Measurements from ENCODE around the gene ZNF655. TPM values are rescaled to one million over a fixed set of nuclear protein-coding genes. Genes with fewer than 3 reads are reported as not detected.

The ZNF655 gene, protein sequence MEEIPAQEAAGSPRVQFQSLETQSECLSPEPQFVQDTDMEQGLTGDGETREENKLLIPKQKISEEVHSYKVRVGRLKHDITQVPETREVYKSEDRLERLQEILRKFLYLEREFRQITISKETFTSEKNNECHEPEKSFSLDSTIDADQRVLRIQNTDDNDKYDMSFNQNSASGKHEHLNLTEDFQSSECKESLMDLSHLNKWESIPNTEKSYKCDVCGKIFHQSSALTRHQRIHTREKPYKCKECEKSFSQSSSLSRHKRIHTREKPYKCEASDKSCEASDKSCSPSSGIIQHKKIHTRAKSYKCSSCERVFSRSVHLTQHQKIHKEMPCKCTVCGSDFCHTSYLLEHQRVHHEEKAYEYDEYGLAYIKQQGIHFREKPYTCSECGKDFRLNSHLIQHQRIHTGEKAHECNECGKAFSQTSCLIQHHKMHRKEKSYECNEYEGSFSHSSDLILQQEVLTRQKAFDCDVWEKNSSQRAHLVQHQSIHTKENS
- total RNA-seq = 34.7 and 38.7 TPM in 2 replicates

DNA sequence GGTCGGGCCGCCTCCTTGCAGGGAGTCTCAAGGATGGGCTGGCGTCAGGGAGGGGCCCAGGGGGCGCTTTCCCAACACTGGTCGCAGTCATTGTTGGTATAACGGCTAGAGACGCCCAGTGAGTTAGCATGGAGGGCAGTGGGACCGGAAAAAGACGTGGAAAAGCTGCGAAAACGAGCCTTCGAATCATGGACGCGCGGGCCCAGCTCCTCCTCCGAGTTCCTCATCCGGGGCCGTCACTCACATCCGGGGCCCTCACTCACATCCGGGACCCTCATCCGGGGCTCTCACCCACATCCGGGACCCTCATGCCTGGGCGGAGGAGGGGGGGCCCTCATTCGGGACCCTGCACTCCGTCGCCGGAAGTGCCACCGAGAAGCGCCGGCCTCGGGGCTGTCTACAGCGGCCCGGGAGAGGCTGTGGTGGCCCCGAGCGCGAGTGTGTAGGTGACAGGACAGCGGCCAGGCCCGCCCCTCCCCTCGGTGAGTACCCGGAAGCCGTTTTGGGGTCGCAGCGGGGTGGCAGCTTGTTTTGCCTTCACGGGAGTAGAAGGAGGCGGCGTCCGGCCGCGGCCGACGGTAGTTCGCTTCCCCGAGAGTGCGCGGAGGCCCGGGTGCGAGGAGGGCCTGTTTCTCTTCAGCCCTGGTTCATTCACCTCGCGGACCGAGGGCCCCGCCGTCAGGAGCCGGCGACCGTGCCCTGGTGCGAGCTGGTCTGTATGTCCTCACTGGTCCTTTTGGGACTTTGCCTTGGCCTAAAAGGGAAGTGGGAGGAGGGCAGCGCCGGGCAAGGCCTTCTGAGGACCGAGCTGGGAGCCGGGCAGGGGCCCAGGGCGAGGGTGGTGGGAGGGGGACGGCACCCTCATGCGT is at the start of gene ZNF655:
ZNF655 (plus strand) TSS at position 337 of the 869 bp plus-strand sequence. CDS start 1,918 bp downstream, outside the sequence.

DNA sequence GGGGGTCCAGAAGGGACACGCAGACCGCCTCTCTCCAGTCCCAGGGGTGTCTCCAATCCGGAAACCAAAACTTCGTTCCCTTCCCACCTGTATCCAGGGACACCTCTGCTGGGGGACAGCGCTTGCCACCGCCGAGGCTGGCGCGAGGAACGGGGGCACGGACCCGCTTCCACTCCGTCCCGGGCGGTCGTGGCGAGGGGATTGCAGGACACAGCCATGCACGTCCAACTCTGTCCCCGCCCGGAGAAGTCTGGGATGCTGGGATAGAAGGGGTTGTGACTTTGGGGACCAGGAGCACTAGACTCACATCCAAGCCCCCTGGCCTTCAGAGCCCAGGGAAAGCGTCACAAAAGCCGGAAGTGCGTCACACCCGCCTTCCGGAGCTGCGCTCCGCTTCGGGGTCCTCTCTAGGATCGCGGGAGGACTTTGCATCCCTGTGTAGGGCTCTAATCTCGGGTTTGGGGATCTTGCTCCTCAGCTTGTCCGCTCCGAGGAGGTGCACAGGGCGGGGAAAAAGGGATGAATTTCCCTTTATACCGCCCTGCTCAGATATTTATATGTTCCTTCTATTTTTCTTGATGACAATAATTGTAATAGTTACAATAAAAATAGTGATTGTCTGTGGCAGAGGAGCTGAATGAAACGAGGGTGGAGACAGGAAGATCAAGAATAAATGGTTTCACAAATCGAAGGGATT is 6.5 kb upstream of the ZNF655 start, which contains the start of gene FAM200A:
FAM200A (minus strand) TSS at position 348 of the 697 bp plus-strand sequence. CDS start 3,707 bp downstream, outside the sequence.

DNA sequence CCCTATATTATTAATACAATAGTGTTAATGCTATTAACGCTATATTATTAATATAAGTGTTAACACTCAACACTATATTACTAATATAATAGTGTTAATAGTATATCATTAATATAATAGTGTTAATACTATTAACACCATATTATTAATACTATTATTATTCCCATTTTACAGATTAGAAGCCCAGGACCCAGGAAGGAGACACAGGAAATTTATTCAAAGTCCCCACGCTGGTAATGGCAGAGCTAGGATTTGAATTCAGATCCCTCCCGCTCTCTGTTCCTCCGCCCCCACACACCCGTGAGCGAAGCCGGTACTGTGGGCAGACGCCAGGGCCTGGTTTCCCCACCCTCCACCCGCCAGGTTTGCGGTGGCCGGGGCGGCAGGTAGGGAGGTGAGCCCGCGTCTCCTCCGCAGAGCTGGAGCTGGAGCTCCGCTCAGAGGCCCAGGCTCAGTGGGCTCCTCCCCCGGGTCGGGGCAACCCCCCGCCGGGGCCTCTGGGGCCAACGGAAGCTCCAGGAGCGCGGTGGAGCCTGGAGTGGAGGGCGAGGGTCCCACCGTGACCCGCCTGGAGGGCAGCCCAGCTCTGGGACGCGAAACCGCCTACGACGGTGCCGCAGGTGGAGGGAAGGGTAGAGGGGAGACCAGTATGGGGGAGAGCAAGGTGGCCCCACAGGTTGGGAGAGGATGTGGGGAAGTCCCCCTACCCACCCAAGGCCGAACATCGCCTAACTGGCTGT is 39.5 kb downstream of the ZNF655 start, which contains the start of gene TMEM225B:
TMEM225B (plus strand) TSS at position 506 of the 740 bp plus-strand sequence. CDS start 6,122 bp downstream, outside the sequence.

DNA sequence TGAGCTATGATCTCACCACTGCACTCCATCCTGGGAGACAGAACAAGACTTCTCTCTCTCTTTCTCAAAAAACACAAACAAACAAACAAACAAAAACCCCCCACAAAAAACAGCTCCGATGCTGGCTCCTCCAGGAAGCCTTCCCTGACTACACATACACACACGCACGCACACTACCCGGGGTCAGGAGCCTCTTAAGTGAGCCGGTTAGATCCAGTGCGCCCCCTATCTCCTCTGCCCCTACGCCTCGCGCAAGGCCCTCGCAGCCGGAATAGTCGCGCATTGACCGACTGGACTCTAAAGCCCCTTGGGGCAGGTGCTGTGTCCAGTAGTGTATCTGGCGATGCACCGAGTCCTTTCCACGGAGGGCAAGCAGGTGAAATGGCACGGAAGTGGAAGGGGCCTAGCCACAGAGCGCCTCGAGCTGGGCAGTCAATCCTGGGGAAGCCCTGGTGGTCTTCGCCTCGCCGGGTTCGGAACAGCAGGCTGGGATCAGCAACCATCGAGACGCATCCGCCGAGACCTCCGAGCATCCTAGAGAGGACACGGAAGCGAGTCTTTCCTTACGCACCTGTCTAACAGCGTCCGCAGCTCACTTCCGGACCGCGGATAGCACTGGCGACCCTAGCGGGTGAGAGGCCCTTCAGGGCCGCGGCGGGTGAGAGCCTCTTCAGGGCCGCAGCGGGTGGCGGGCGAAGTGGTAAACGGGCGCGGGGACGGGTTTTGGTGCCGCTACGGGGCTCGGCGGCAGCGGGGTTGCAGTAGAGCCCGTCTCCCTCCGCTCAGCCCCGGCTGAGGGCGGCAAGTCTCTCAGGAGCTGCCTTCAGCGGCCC is 58.1 kb downstream of the ZNF655 start, which contains the start of gene ZSCAN25:
ZSCAN25 (plus strand) TSS at position 588 of the 833 bp plus-strand sequence. CDS start 2,661 bp downstream, outside the sequence.

Other genes starting within 250 kb of the ZNF655 start
- 174 and 198 TPM in 2 replicates for gene ARPC1A, start 232.7 kb upstream of the ZNF655 start, total RNA-seq
- 262 and 273 TPM in 2 replicates for gene ARPC1B, start 183.9 kb upstream of the ZNF655 start, total RNA-seq
- 73.5 and 93.5 TPM in 2 replicates for gene PDAP1, start 150.0 kb upstream of the ZNF655 start, total RNA-seq
- 95.1 and 129 TPM in 2 replicates for gene BUD31, start 149.7 kb upstream of the ZNF655 start, total RNA-seq
- 3.8 and 8.6 TPM in 2 replicates for gene PTCD1, start 119.8 kb upstream of the ZNF655 start, total RNA-seq
- gene CPSF4, start 119.7 kb upstream of the ZNF655 start, total RNA-seq = 19.1 and 26.0 TPM in 2 replicates
- gene ATP5MF, start 92.5 kb upstream of the ZNF655 start, total RNA-seq = 3,196 and 5,196 TPM in 2 replicates
- 1.9 and 4.0 TPM in 2 replicates for gene ZNF789, start 85.8 kb upstream of the ZNF655 start, total RNA-seq
- gene ZNF394, start 58.4 kb upstream of the ZNF655 start, total RNA-seq = 17.3 and 22.9 TPM in 2 replicates
- 7.5 and 9.2 TPM in 2 replicates for gene ZKSCAN5, start 54.0 kb upstream of the ZNF655 start, total RNA-seq
- gene FAM200A, start 6.5 kb upstream of the ZNF655 start, total RNA-seq = 5.2 and 7.1 TPM in 2 replicates
- gene TMEM225B, start 39.6 kb downstream of the ZNF655 start, total RNA-seq = 1.1 TPM in 1 of 2 replicates, not detected in the other
- 6.3 and 6.9 TPM in 2 replicates for gene ZSCAN25, start 58.3 kb downstream of the ZNF655 start, total RNA-seq
- gene CYP3A5, start 121.4 kb downstream of the ZNF655 start, total RNA-seq = not detected in 2 replicates
- not detected in 2 replicates for gene CYP3A7, start 176.6 kb downstream of the ZNF655 start, total RNA-seq
- not detected in 2 replicates for gene CYP3A4, start 225.5 kb downstream of the ZNF655 start, total RNA-seq

Measured in cardiac atrium fibroblast (primary cell).